SK-N-SH (cell line): Measurements from ENCODE around the gene TRPM2. TPM values are rescaled to one million over a fixed set of nuclear protein-coding genes. Genes with fewer than 3 reads are reported as not detected.

Source experiments
- CTCF ChIA-PET: fragments of 300-600, 350-600 bp; formaldehyde crosslinking; extraction: SDS; loops from one replicate; lab custom pipeline; 2021; lab: Yijun Ruan, JAX
- POLR2A ChIA-PET: fragments of 350-600 bp; sonication (Branson Sonifier 250); formaldehyde crosslinking; extraction: SDS; loops from one replicate; lab custom pipeline; 2020; ENCODE audit warnings: antibody characterized with exemption, inconsistent platforms; lab: Yijun Ruan, JAX
- DNase-seq: peaks from one replicate; pipeline ENCODE4 v3.0.0; 2012
- H2AFZ ChIP-seq: fragments of 200-600 bp; sonication (generic); 2 replicates; pipeline ENCODE4 v1.8.1; 2016; ENCODE audit warnings: antibody characterized with exemption, mild to moderate bottlenecking, low read depth
- H3F3A ChIP-seq: fragments of 200-600 bp; sonication (generic); replicated peaks from 2 replicates; pipeline ENCODE3; 2016; ENCODE audit warnings: antibody characterized with exemption, mild to moderate bottlenecking; ENCODE audit not compliant: insufficient read depth
- H3K27ac ChIP-seq, 2 experiments: fragments of 200-500 bp in 1 of 2; fragments of 200-600 bp in 1 of 2; sonication (Bioruptor generic) in 1 of 2; sonication (generic), shearing (Covaris generic) in 1 of 2; 2 replicates each; pipeline versions ENCODE4 v1.5.1 to v1.6.1; 2014 to 2016; ENCODE audit warnings: low read depth in 2 of 2, inconsistent platforms in 1 of 2, low read length in 1 of 2, mild to moderate bottlenecking in 1 of 2, mixed read lengths in 1 of 2
- H3K27me3 ChIP-seq: fragments of 200-600 bp; sonication (generic), shearing (Covaris generic); 2 replicates; pipeline ENCODE4 v1.6.1; 2016; ENCODE audit warnings: mixed run types; ENCODE audit not compliant: insufficient read depth
- H3K36me3 ChIP-seq, 2 experiments: fragments of 200-500 bp in 1 of 2; fragments of 200-600 bp in 1 of 2; sonication (Bioruptor generic) in 1 of 2; sonication (generic) in 1 of 2; replicated peaks in 1 of 2; 2 replicates each; pipeline versions ENCODE3 to v1.5.1; 2014 to 2016; ENCODE audit warnings: low read length in 1 of 2, mild to moderate bottlenecking in 1 of 2; ENCODE audit not compliant: insufficient read depth in 2 of 2, control insufficient read depth in 1 of 2
- H3K4me1 ChIP-seq, 2 experiments: fragments of 200-500 bp in 1 of 2; fragments of 200-600 bp in 1 of 2; sonication (Bioruptor generic) in 1 of 2; sonication (generic), shearing (Covaris generic) in 1 of 2; 2 replicates each; pipeline versions ENCODE4 v1.5.1 to v1.6.1; 2014 to 2016; ENCODE audit warnings: low read depth in 1 of 2, low read length in 1 of 2, mixed run types in 1 of 2; ENCODE audit not compliant: insufficient read depth in 2 of 2, control insufficient read depth in 1 of 2
- H3K4me2 ChIP-seq: fragments of 200-600 bp; sonication (generic), shearing (Covaris generic); 2 replicates; pipeline ENCODE4 v1.6.1; 2017; ENCODE audit warnings: mixed run types
- H3K4me3 ChIP-seq, 2 experiments: fragments of 200-500 bp in 1 of 2; fragments of 200-600 bp in 1 of 2; sonication (Bioruptor generic) in 1 of 2; sonication (generic), shearing (Covaris generic) in 1 of 2; 2 replicates each; pipeline versions ENCODE4 v1.5.1 to v1.8.1; 2014 to 2016; ENCODE audit warnings: low read depth in 2 of 2, inconsistent platforms in 1 of 2, low read length in 1 of 2, mild to moderate bottlenecking in 1 of 2, mixed read lengths in 1 of 2, moderate library complexity in 1 of 2
- H3K79me2 ChIP-seq: fragments of 200-600 bp; sonication (generic); 2 replicates; pipeline ENCODE4 v1.8.1; 2017; ENCODE audit warnings: mild to moderate bottlenecking; ENCODE audit not compliant: insufficient read depth
- H3K9ac ChIP-seq: fragments of 200-600 bp; sonication (generic); 2 replicates; pipeline ENCODE4 v1.6.1; 2017; ENCODE audit warnings: mixed run types
- H3K9me2 ChIP-seq: fragments of 200-600 bp; sonication (generic); 2 replicates; pipeline ENCODE4 v1.6.1; 2017; ENCODE audit warnings: mixed run types
- H3K9me3 ChIP-seq: fragments of 200-600 bp; sonication (generic); 2 replicates; pipeline ENCODE4 v1.6.1; 2017; ENCODE audit warnings: mixed run types, mild to moderate bottlenecking, moderate library complexity
- H4K20me1 ChIP-seq: fragments of 200-600 bp; sonication (generic); 2 replicates; pipeline ENCODE4 v1.6.1; 2017; ENCODE audit warnings: mild to moderate bottlenecking, mixed run types; ENCODE audit not compliant: insufficient read depth
- IRF3 ChIP-seq: fragments of 150-350 bp; IDR thresholded peaks from 2 replicates; pipeline ENCODE4 v1.6.1; 2016; ENCODE audit warnings: mild to moderate bottlenecking, low read depth, low read length
- RXRA ChIP-seq: IDR thresholded peaks from 2 replicates; pipeline ENCODE4 v1.4.0; 2012; ENCODE audit warnings: low read depth, mild to moderate bottlenecking, borderline replicate concordance
- WGBS: methylation state at CpG from one replicate; pipeline ENCODE4 v1.1.6; 2017; ENCODE audit warnings: low lambda C conversion rate; 5-methylcytosine and 5-hydroxymethylcytosine counted together
- polyA plus RNA-seq, 3 experiments: library from polyadenylated mRNA; depleted of rRNA; stranded (reverse); fragments of >200 nt; gene quantifications; 2 replicates each; pipeline ENCODE4 v1.2.3, GENCODE V29; 2012
- TF ChIP-seq, protein P1 (sequence below): fragments of 200-600 bp; sonication (generic); IDR thresholded peaks from 2 replicates; pipeline ENCODE4 v1.6.1; 2017; ENCODE audit warnings: antibody characterized with exemption, mild to moderate bottlenecking, moderate library complexity

TRPM2 gene
- polyA plus RNA-seq, 1 of the 3 experiments (the other 2 are of a cell fraction): not detected

DNA sequence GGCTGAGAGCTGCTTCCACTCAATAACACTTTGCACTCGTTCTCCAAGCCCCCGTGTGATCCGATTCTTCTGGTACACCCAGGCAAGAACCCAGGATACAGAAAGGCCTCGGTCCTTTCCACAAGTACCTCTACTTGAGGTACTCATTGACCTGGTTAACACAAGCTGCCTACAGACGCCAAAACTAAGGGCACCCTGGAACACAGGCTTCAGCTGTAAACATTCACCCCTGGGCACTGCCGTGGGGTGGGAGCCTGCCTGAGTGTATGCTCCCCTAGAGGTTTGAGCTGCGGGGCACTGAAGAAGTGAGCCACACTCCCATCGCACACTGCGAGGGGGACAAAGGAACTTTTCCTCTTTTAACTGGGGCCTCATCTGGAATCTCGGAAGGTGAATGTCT lies 132.4 kb downstream of the TRPM2 start (continued):
- TF ChIP-seq, protein P1, sequence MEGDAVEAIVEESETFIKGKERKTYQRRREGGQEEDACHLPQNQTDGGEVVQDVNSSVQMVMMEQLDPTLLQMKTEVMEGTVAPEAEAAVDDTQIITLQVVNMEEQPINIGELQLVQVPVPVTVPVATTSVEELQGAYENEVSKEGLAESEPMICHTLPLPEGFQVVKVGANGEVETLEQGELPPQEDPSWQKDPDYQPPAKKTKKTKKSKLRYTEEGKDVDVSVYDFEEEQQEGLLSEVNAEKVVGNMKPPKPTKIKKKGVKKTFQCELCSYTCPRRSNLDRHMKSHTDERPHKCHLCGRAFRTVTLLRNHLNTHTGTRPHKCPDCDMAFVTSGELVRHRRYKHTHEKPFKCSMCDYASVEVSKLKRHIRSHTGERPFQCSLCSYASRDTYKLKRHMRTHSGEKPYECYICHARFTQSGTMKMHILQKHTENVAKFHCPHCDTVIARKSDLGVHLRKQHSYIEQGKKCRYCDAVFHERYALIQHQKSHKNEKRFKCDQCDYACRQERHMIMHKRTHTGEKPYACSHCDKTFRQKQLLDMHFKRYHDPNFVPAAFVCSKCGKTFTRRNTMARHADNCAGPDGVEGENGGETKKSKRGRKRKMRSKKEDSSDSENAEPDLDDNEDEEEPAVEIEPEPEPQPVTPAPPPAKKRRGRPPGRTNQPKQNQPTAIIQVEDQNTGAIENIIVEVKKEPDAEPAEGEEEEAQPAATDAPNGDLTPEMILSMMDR: no peak

GRCh38 chr21:44486302-44486701 lies 132.9 kb downstream of the TRPM2 start:
- POLR2A ChIA-PET: no interaction called here
- H3K9ac ChIP-seq: peak overlapping the region; percentile 65; the same call in 1 of the 2 replicates
- peaks cover 6% of the 10 kb centered on the region; the same call in 1 of the 2 replicates for H3K79me2 ChIP-seq
- no peaks in the 10 kb centered on the region for H3K36me3 ChIP-seq
- H3K4me2 ChIP-seq: peak overlapping the region; percentile 82
- H3K4me3 ChIP-seq: peak overlapping the region; percentile 52 to 65
- 0 out of 2 replicates have a peak overlapping the region, but pooled peaks have one; percentile 81 for H2AFZ ChIP-seq
- H3K9me2 ChIP-seq: no peaks in the 10 kb centered on the region
- H3K27me3 ChIP-seq: peaks cover 9% of the 10 kb centered on the region; the same call in 1 of the 2 replicates
- no peaks in the 10 kb centered on the region for H3F3A ChIP-seq
- TF ChIP-seq RXRA: no peak
- no peaks in the 10 kb centered on the region for H3K4me1 ChIP-seq
- WGBS: 47% methylated on average over 6 of the region's 16 CpGs
- H3K27ac ChIP-seq: peak overlapping the region in 1 of 2 experiments; percentile 40; a peak in 1 of 4 replicates
- H3K9me3 ChIP-seq: no peaks in the 10 kb centered on the region
- DNase-seq: no peak
- H4K20me1 ChIP-seq: no peaks in the 10 kb centered on the region
- CTCF ChIA-PET: interaction anchor here (1.7 kb wide), 1 partner anchor 8 kb away, joined by 5 read pairs; no protein-coding TSS in a partner anchor

- Histone ChIP-seq H3K9ac (no peak overlapping the region), H3K4me3 (no peak overlapping the region; a peak in 1 of 4 replicates), H4K20me1 (no peaks in the 10 kb centered on the region), H3K4me1 (no peaks in the 10 kb centered on the region), H3F3A (no peaks in the 10 kb centered on the region), H3K4me2 (no peak overlapping the region), H3K36me3 (no peaks in the 10 kb centered on the region), H3K9me3 (peaks cover 7% of the 10 kb centered on the region; the same call in 1 of the 2 replicates), H3K79me2 (peaks cover 6% of the 10 kb centered on the region; the same call in 1 of the 2 replicates), H2AFZ (no peak overlapping the region), H3K9me2 (no peaks in the 10 kb centered on the region), H3K27me3 (peaks cover 8% of the 10 kb centered on the region; the same call in 1 of the 2 replicates), H3K27ac (no peak overlapping the region)
- WGBS: 32% methylated on average over 4 of the region's 4 CpGs
- POLR2A ChIA-PET: no interaction called here
- CTCF ChIA-PET: interaction anchor here (0.9 kb wide), 1 partner anchor 10 kb away, joined by 3 read pairs; no protein-coding TSS in a partner anchor
- no peak for DNase-seq
- TF ChIP-seq IRF3: no peak
- TF ChIP-seq, protein P1: peak; percentile 60
- no peak for TF ChIP-seq RXRA
Observed at GRCh38 chr21:44487831-44488230, 134.4 kb downstream of the TRPM2 start.
